Ectodermal cell (in vitro differentiated cells): ENCODE measurements around the gene PSMD6.

ENCODE experiments used
- H3K27ac ChIP-seq: 2 replicates; pipeline ENCODE4 v1.7.0; 2013; ENCODE audit warnings: mild to moderate bottlenecking, low read depth, low read length; ENCODE audit not compliant: insufficient read depth, poor library complexity, severe bottlenecking
- H3K27me3 ChIP-seq: 2 replicates; pipeline ENCODE4 v1.7.0; 2013; ENCODE audit warnings: mild to moderate bottlenecking, low read length; ENCODE audit not compliant: insufficient read depth, control insufficient read depth, poor library complexity, severe bottlenecking
- H3K36me3 ChIP-seq: one replicate; pipeline ENCODE4 v1.7.0; 2013; ENCODE audit warnings: low read length; ENCODE audit not compliant: control insufficient read depth, insufficient read depth
- H3K4me1 ChIP-seq: one replicate; pipeline ENCODE4 v1.7.0; 2013; ENCODE audit warnings: low read length; ENCODE audit not compliant: control insufficient read depth, insufficient read depth
- H3K4me3 ChIP-seq: 2 replicates; pipeline ENCODE4 v1.7.0; 2013; ENCODE audit warnings: low read depth, low read length, control low read depth; ENCODE audit not compliant: insufficient read depth
- H3K9me3 ChIP-seq: 2 replicates; pipeline ENCODE4 v1.7.0; 2013; ENCODE audit warnings: mild to moderate bottlenecking, low read length, moderate library complexity; ENCODE audit not compliant: control insufficient read depth
- WGBS, 2 experiments: methylation state at CpG; one replicate each; pipeline ENCODE4 v1.1.7; 2013; ENCODE audit warnings: missing lambda C conversion rate in 2 of 2; 5-methylcytosine and 5-hydroxymethylcytosine counted together

PSMD6 gene

GRCh38 chr3:63984391-63984790 is 38.9 kb downstream of the PSMD6 start:
- H3K36me3 ChIP-seq, result peaks cover 29% of the 10 kb centered on the region
- no peak overlapping the region for H3K27ac ChIP-seq
- H3K4me1 ChIP-seq, result no peaks in the 10 kb centered on the region
- 95 to 96% methylated on average over 3 of the region's 3 CpGs for WGBS, 2 experiments
- no peak overlapping the region for H3K4me3 ChIP-seq
- H3K27me3 ChIP-seq, result no peaks in the 10 kb centered on the region
- H3K9me3 ChIP-seq, result no peaks in the 10 kb centered on the region

GRCh38 chr3:63981980-63982379 is 41.3 kb downstream of the PSMD6 start:
- H3K4me1 ChIP-seq, result peaks cover 7% of the 10 kb centered on the region
- 95 to 97% methylated on average over 3 of the region's 4 CpGs for WGBS, 2 experiments
- peaks cover 23% of the 10 kb centered on the region for H3K36me3 ChIP-seq
- H3K9me3 ChIP-seq, result no peaks in the 10 kb centered on the region
- no peak overlapping the region for H3K27ac ChIP-seq
- H3K4me3 ChIP-seq, result no peak overlapping the region
- H3K27me3 ChIP-seq, result no peaks in the 10 kb centered on the region

GRCh38 chr3:63980830-63981498 is 42.3 kb downstream of the PSMD6 start:
- no peaks in the 10 kb centered on the region for H3K9me3 ChIP-seq
- H3K4me3 ChIP-seq, result no peak overlapping the region
- no peak overlapping the region for H3K27ac ChIP-seq
- WGBS, 2 experiments, result 96% methylated on average over 8 of the region's 8 CpGs
- H3K4me1 ChIP-seq, result peaks cover 7% of the 10 kb centered on the region
- no peaks in the 10 kb centered on the region for H3K27me3 ChIP-seq
- H3K36me3 ChIP-seq, result peaks cover 23% of the 10 kb centered on the region

GRCh38 chr3:63980019-63980418 is 43.3 kb downstream of the PSMD6 start:
- H3K4me1 ChIP-seq, result peaks cover 13% of the 10 kb centered on the region
- 98 to 100% methylated on average over 2 of the region's 2 CpGs for WGBS, 2 experiments

GRCh38 chr3:63979093-63979885 is 44.0 kb downstream of the PSMD6 start:
- peaks cover 16% of the 10 kb centered on the region for H3K4me1 ChIP-seq
- peaks cover 14% of the 10 kb centered on the region for H3K36me3 ChIP-seq
- no peak overlapping the region for H3K27ac ChIP-seq
- no peaks in the 10 kb centered on the region for H3K27me3 ChIP-seq
- WGBS, 2 experiments, result 96 to 98% methylated on average over 12 of the region's 12 CpGs
- H3K9me3 ChIP-seq, result no peaks in the 10 kb centered on the region
- H3K4me3 ChIP-seq, result no peak overlapping the region

More at GRCh38 chr3:63980019-63980418, 43.3 kb downstream of the PSMD6 start:
- H3K36me3 ChIP-seq, result peaks cover 21% of the 10 kb centered on the region
- H3K9me3 ChIP-seq, result no peaks in the 10 kb centered on the region
- no peak overlapping the region for H3K27ac ChIP-seq
- H3K4me3 ChIP-seq, result no peak overlapping the region
- no peaks in the 10 kb centered on the region for H3K27me3 ChIP-seq

- H3K4me1 ChIP-seq, result peaks cover 25% of the 10 kb centered on the region
- H3K27ac ChIP-seq, result no peak overlapping the region
- no peak overlapping the region for H3K4me3 ChIP-seq
- no peaks in the 10 kb centered on the region for H3K27me3 ChIP-seq
- 90 to 91% methylated on average over 4 of the region's 4 CpGs for WGBS, 2 experiments
- H3K9me3 ChIP-seq, result no peaks in the 10 kb centered on the region
- H3K36me3 ChIP-seq, result peaks cover 12% of the 10 kb centered on the region
Observed at GRCh38 chr3:63977893-63978292, 45.4 kb downstream of the PSMD6 start.

- 96 to 98% methylated on average over 2 of the region's 2 CpGs for WGBS, 2 experiments
- H3K27ac ChIP-seq, result no peak overlapping the region
- H3K36me3 ChIP-seq, result peaks cover 12% of the 10 kb centered on the region
- no peaks in the 10 kb centered on the region for H3K27me3 ChIP-seq
- peaks cover 36% of the 10 kb centered on the region for H3K4me1 ChIP-seq
- H3K4me3 ChIP-seq, result no peak overlapping the region
- H3K9me3 ChIP-seq, result no peaks in the 10 kb centered on the region
Observed at GRCh38 chr3:63976872-63977200, 46.5 kb downstream of the PSMD6 start.

- Histone ChIP-seq H3K27ac (no peak overlapping the region), H3K9me3 (no peaks in the 10 kb centered on the region), H3K27me3 (no peaks in the 10 kb centered on the region), H3K4me1 (peaks cover 41% of the 10 kb centered on the region), H3K4me3 (no peak overlapping the region), H3K36me3 (peaks cover 12% of the 10 kb centered on the region)
- WGBS, 2 experiments, result 93 to 97% methylated on average over 4 of the region's 4 CpGs
Observed at GRCh38 chr3:63976161-63976871, 47.0 kb downstream of the PSMD6 start.

- H3K9me3 ChIP-seq, result no peaks in the 10 kb centered on the region
- 70 to 75% methylated on average over 3 of the region's 3 CpGs for WGBS, 2 experiments
- H3K4me1 ChIP-seq, result peaks cover 47% of the 10 kb centered on the region
- no peak overlapping the region for H3K27ac ChIP-seq
- H3K4me3 ChIP-seq, result no peak overlapping the region
- H3K36me3 ChIP-seq, result peaks cover 6% of the 10 kb centered on the region
- H3K27me3 ChIP-seq, result no peaks in the 10 kb centered on the region
Observed at GRCh38 chr3:63975723-63976122, 47.6 kb downstream of the PSMD6 start.

- no peaks in the 10 kb centered on the region for H3K36me3 ChIP-seq
- peaks cover 58% of the 10 kb centered on the region for H3K4me1 ChIP-seq
- H3K4me3 ChIP-seq, result no peak overlapping the region
- H3K27me3 ChIP-seq, result no peaks in the 10 kb centered on the region
- H3K27ac ChIP-seq, result no peak overlapping the region
- 87 to 90% methylated on average over 1 of the region's 1 CpG for WGBS, 2 experiments
- H3K9me3 ChIP-seq, result no peaks in the 10 kb centered on the region
Observed at GRCh38 chr3:63974451-63974850, 48.8 kb downstream of the PSMD6 start.
